K562 (cell line): Measurements from ENCODE around the gene LSP1. TPM values are rescaled to one million over a fixed set of nuclear protein-coding genes. Genes with fewer than 3 reads are reported as not detected.
A peak's percentile ranks its signal among the peaks of the same experiment; 100 is the strongest.

ENCODE experiments used
- CBX8 ChIP-seq: fragments of 200-600 bp; sonication (generic); IDR thresholded peaks from 2 replicates; pipeline ENCODE4 v1.6.1; 2012; ENCODE audit warnings: borderline replicate concordance, mixed run types, low read depth, mild to moderate bottlenecking, moderate library complexity, mixed read lengths, low read length, control low read depth, inconsistent platforms; ENCODE audit not compliant: poor library complexity, severe bottlenecking; ENCODE audit errors: extremely low read depth
- COPS2 ChIP-seq: fragments of 450-650 bp; conservative IDR thresholded peaks from 2 replicates; pipeline ENCODE4 v1.6.1; 2016; ENCODE audit warnings: mild to moderate bottlenecking, moderate library complexity
- ELF2 ChIP-seq: fragments of 250-450 bp; sonication (Bioruptor Pico); IDR thresholded peaks from 2 replicates; pipeline ENCODE4 v1.5.0; 2021; ENCODE audit warnings: mild to moderate bottlenecking
- GTF2E2 ChIP-seq: fragments of 200-800 bp; sonication (Bioruptor generic); IDR thresholded peaks from 2 replicates; pipeline ENCODE4 v1.6.1; 2016; ENCODE audit warnings: missing genetic modification characterization, missing compliant biosample characterization
- GTF2F1 ChIP-seq: IDR thresholded peaks from 2 replicates; pipeline ENCODE4 v1.6.1; 2011; ENCODE audit warnings: low read depth, low read length, improper control_type of control experiment
- HNRNPL ChIP-seq: fragments of 200-400 bp; formaldehyde crosslinking; IDR thresholded peaks from 2 replicates; pipeline ENCODE4 v1.6.1; 2017; ENCODE audit warnings: low read depth, mild to moderate bottlenecking, low read length
- KAT2B ChIP-seq: IDR thresholded peaks from one replicate; pipeline ENCODE4 v1.6.1; 2012; ENCODE audit warnings: low read depth, mild to moderate bottlenecking, control low read depth, inconsistent platforms, low read length, moderate library complexity
- KLF13 ChIP-seq: fragments of 450-650 bp; IDR thresholded peaks from 2 replicates; pipeline ENCODE4 v1.6.1; 2016; ENCODE audit warnings: missing genetic modification characterization, low read depth, mild to moderate bottlenecking, missing compliant biosample characterization, moderate library complexity, borderline replicate concordance
- MAFF ChIP-seq: IDR thresholded peaks from 2 replicates; pipeline ENCODE4 v1.6.1; 2012; ENCODE audit warnings: low read length, improper control_type of control experiment
- PRPF4 ChIP-seq: fragments of 200-400 bp; formaldehyde crosslinking; IDR thresholded peaks from one replicate; pipeline ENCODE4 v1.6.1; 2017; ENCODE audit warnings: low read length, low read depth, mild to moderate bottlenecking; ENCODE audit not compliant: insufficient read depth, poor library complexity, severe bottlenecking
- PURB ChIP-seq: sonication (generic); formaldehyde crosslinking; IDR thresholded peaks from 2 replicates; pipeline ENCODE4 v1.9.0; 2021; ENCODE audit warnings: low read depth, mild to moderate bottlenecking, missing genetic modification reagents
- SRSF9 ChIP-seq: fragments of 200-400 bp; formaldehyde crosslinking; IDR thresholded peaks from 2 replicates; pipeline ENCODE4 v1.6.1; 2017; ENCODE audit warnings: low read depth, low read length, borderline replicate concordance
- TCF3 ChIP-seq: sonication (generic); formaldehyde crosslinking; IDR thresholded peaks from 2 replicates; pipeline ENCODE4 v1.4.0; 2020; ENCODE audit warnings: mild to moderate bottlenecking, missing genetic modification reagents
- U2AF2 ChIP-seq: fragments of 200-400 bp; formaldehyde crosslinking; optimal IDR thresholded peaks from 2 replicates; pipeline ENCODE3; 2017; ENCODE audit warnings: low read depth, mild to moderate bottlenecking, low read length
- ZNF316 ChIP-seq: fragments of 450-650 bp; IDR thresholded peaks from 2 replicates; pipeline ENCODE4 v1.6.1; 2016
- ZNF584 ChIP-seq: fragments of 200-800 bp; sonication (Bioruptor generic); IDR thresholded peaks from 2 replicates; pipeline ENCODE4 v1.6.1; 2016; ENCODE audit warnings: low read depth, mild to moderate bottlenecking, missing genetic modification characterization, missing compliant biosample characterization
- polyA plus RNA-seq, 8 experiments: library from polyadenylated mRNA; depleted of rRNA in 4 of 8; stranded (reverse) in 5 of 8; unstranded in 3 of 8; fragments of >200 nt; fragmentation: Nextera tagmentation in 2 of 8; fragmentation: Illumina TruSeq in 1 of 8; extraction: Ambion mirVana in 2 of 8; extraction: Trizol in 1 of 8; gene quantifications; 2 replicates each; pipeline versions ENCODE4 v1.2.1 to v1.2.3, GENCODE V29; 2011 to 2014; ENCODE audit warnings: inconsistent platforms in 1 of 8, missing spikeins in 1 of 8
- total RNA-seq, 7 experiments: library from RNA; depleted of rRNA in 6 of 7; stranded (reverse); fragments of >200 nt in 6 of 7; fragmentation: Illumina TruSeq in 2 of 7; extraction: Trizol in 2 of 7; gene quantifications; 2 replicates each; pipeline versions ENCODE4 v1.2.1 to v1.2.3, GENCODE V29; 2011 to 2021; ENCODE audit warnings: low replicate concordance in 1 of 7
- TF ChIP-seq, protein P1 (sequence below): fragments of 200-800 bp; sonication (Bioruptor generic); IDR thresholded peaks from 2 replicates; pipeline ENCODE4 v1.6.1; 2017; ENCODE audit warnings: missing genetic modification characterization, missing compliant biosample characterization
- TF ChIP-seq, protein P2 (sequence below): fragments of 250-450 bp; sonication (Bioruptor Pico); IDR thresholded peaks from 2 replicates; pipeline ENCODE4 v1.4.0; 2020
- TF ChIP-seq, protein P3 (sequence below): sonication (generic); formaldehyde crosslinking; IDR thresholded peaks from 2 replicates; pipeline ENCODE4 v1.8.0; 2022; ENCODE audit warnings: mild to moderate bottlenecking, missing genetic modification reagents
- TF ChIP-seq, protein P4 (sequence below): fragments of 450-650 bp; IDR thresholded peaks from 2 replicates; pipeline ENCODE4 v1.7.1; 2018; ENCODE audit warnings: mild to moderate bottlenecking, low read depth; ENCODE audit not compliant: partially characterized antibody

The LSP1 gene
- total and polyA plus RNA-seq, 9 of the 15 experiments (the other 6 are each of a cell fraction or from before 2014, with no cell fraction given), result 0.08 to 2.9 (median 0.65) TPM; not detected in 2

DNA sequence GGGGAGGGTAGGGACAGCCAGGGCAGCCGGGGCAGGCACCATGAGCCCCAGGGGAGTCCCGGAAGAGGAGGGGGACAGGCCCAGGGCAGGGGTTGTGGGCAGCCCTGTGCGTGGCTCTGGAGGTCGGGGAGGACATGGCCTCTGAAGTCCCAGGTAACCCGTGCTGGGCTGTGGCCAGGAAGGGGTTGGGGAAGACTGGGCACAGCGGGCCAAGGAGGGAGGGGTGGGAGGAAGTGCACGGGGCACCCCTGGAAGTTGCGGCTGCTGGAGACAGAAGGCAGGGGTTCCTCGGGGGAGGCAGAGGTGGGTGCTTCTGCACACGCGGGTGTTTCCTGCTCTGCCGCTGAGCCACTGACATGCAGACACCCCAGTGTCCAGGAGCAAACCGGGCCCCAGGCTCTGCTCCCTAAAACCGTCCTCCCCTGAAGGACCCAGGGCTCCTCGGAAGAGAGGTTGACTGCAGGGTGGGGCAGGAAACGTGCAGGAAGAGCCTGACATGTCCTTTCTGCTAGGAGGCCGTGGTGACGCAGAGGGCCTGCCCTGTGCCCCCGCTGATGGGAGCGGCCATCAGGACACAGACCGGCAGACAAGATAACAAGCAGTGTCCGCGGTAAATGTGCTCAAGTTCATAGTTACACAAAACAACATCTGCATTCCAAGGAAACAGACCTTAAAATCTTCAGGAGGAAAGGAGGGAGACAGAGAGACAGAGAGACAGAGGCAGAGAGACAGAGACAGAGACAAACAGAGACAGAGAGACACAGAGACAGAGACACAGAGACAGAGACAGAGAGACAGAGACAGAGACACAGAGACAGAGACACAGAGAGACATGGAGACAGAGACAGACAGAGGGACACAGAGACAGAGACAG, 8.4 kb upstream of the LSP1 start (continued):
- TF ChIP-seq, protein P1, sequence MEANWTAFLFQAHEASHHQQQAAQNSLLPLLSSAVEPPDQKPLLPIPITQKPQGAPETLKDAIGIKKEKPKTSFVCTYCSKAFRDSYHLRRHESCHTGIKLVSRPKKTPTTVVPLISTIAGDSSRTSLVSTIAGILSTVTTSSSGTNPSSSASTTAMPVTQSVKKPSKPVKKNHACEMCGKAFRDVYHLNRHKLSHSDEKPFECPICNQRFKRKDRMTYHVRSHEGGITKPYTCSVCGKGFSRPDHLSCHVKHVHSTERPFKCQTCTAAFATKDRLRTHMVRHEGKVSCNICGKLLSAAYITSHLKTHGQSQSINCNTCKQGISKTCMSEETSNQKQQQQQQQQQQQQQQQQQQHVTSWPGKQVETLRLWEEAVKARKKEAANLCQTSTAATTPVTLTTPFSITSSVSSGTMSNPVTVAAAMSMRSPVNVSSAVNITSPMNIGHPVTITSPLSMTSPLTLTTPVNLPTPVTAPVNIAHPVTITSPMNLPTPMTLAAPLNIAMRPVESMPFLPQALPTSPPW, result peak; percentile 79
- no peak for TF ChIP-seq HNRNPL
- TF ChIP-seq ZNF316, result 0 out of 2 replicates have a peak, but pooled peaks have one; percentile 2
- TF ChIP-seq PURB (CRISPR knock-in tag), result no peak
- TF ChIP-seq, protein P2, sequence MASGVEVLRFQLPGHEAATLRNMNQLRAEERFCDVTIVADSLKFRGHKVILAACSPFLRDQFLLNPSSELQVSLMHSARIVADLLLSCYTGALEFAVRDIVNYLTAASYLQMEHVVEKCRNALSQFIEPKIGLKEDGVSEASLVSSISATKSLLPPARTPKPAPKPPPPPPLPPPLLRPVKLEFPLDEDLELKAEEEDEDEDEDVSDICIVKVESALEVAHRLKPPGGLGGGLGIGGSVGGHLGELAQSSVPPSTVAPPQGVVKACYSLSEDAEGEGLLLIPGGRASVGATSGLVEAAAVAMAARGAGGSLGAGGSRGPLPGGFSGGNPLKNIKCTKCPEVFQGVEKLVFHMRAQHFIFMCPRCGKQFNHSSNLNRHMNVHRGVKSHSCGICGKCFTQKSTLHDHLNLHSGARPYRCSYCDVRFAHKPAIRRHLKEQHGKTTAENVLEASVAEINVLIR (CRISPR knock-in tag), result peak; percentile 48; the same call in 1 of the 2 replicates
- TF ChIP-seq ZNF584 (CRISPR knock-in tag), result no peak
- TF ChIP-seq KAT2B, result no peak
- no peak for TF ChIP-seq CBX8
- peak; percentile 90 for TF ChIP-seq TCF3 (CRISPR knock-in tag)
- no peak for TF ChIP-seq SRSF9
- TF ChIP-seq ELF2 (CRISPR knock-in tag), result no peak
- TF ChIP-seq, protein P3, sequence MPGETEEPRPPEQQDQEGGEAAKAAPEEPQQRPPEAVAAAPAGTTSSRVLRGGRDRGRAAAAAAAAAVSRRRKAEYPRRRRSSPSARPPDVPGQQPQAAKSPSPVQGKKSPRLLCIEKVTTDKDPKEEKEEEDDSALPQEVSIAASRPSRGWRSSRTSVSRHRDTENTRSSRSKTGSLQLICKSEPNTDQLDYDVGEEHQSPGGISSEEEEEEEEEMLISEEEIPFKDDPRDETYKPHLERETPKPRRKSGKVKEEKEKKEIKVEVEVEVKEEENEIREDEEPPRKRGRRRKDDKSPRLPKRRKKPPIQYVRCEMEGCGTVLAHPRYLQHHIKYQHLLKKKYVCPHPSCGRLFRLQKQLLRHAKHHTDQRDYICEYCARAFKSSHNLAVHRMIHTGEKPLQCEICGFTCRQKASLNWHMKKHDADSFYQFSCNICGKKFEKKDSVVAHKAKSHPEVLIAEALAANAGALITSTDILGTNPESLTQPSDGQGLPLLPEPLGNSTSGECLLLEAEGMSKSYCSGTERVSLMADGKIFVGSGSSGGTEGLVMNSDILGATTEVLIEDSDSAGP (CRISPR knock-in tag), result no peak
- TF ChIP-seq MAFF, result no peak
- TF ChIP-seq, protein P4, sequence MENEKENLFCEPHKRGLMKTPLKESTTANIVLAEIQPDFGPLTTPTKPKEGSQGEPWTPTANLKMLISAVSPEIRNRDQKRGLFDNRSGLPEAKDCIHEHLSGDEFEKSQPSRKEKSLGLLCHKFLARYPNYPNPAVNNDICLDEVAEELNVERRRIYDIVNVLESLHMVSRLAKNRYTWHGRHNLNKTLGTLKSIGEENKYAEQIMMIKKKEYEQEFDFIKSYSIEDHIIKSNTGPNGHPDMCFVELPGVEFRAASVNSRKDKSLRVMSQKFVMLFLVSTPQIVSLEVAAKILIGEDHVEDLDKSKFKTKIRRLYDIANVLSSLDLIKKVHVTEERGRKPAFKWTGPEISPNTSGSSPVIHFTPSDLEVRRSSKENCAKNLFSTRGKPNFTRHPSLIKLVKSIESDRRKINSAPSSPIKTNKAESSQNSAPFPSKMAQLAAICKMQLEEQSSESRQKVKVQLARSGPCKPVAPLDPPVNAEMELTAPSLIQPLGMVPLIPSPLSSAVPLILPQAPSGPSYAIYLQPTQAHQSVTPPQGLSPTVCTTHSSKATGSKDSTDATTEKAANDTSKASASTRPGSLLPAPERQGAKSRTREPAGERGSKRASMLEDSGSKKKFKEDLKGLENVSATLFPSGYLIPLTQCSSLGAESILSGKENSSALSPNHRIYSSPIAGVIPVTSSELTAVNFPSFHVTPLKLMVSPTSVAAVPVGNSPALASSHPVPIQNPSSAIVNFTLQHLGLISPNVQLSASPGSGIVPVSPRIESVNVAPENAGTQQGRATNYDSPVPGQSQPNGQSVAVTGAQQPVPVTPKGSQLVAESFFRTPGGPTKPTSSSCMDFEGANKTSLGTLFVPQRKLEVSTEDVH, result no peak
- TF ChIP-seq GTF2E2 (tag), result no peak
- no peak for TF ChIP-seq KLF13 (tag)
- TF ChIP-seq U2AF2, result no peak
- TF ChIP-seq GTF2F1, result no peak
- TF ChIP-seq COPS2, result no peak
- TF ChIP-seq PRPF4, result no peak
